Small intestine (tissue), 7 donors: ENCODE measurements around the gene PPP2R2D. TPM values are rescaled to one million over a fixed set of nuclear protein-coding genes. Genes with fewer than 3 reads are reported as not detected.
"Not testable (repeated sequence)": the region's sequence is repeated elsewhere in the genome, so short reads cannot be mapped to it uniquely, and the experiment has no call there.

Source experiments
- DNase-seq, 2 donors: peaks; one replicate each; pipeline versions ENCODE4 v3.0.0 to v3.0.0-alpha.2; 2013
- FAIRE-seq: peaks from 2 replicates; lab custom pipeline; 2012; peaks lifted over from hg19 to GRCh38; lab: Jason Lieb, UNC
- H3K27ac ChIP-seq, 3 donors: one replicate each; pipeline ENCODE4 v1.5.1; 2013; ENCODE audit warnings: low read length in 2 of 3, mild to moderate bottlenecking in 2 of 3, control low read depth in 1 of 3, inconsistent platforms in 1 of 3, low read depth in 1 of 3, moderate library complexity in 1 of 3
- H3K27me3 ChIP-seq, 3 donors: one replicate each; pipeline ENCODE4 v1.6.1; 2013; ENCODE audit warnings: low read length in 3 of 3, inconsistent platforms in 1 of 3; ENCODE audit not compliant: control insufficient read depth in 3 of 3, insufficient read depth in 3 of 3
- H3K36me3 ChIP-seq, 3 donors: one replicate each; pipeline ENCODE4 v1.6.1; 2013; ENCODE audit warnings: low read length in 3 of 3, inconsistent platforms in 1 of 3, low read depth in 1 of 3, mild to moderate bottlenecking in 1 of 3, moderate library complexity in 1 of 3; ENCODE audit not compliant: control insufficient read depth in 3 of 3, insufficient read depth in 2 of 3
- H3K4me1 ChIP-seq, 3 donors: one replicate each; pipeline ENCODE4 v1.6.1; 2013; ENCODE audit warnings: low read length in 2 of 3, inconsistent platforms in 1 of 3, low read depth in 1 of 3, mild to moderate bottlenecking in 1 of 3, moderate library complexity in 1 of 3; ENCODE audit not compliant: control insufficient read depth in 3 of 3, insufficient read depth in 2 of 3
- H3K4me3 ChIP-seq, 3 donors: one replicate each; pipeline ENCODE4 v1.5.1; 2013; ENCODE audit warnings: low read length in 3 of 3, control low read depth in 1 of 3, inconsistent platforms in 1 of 3, low read depth in 1 of 3, mild to moderate bottlenecking in 1 of 3, moderate library complexity in 1 of 3
- H3K9me3 ChIP-seq, 2 donors: one replicate each; pipeline ENCODE4 v1.6.1; 2013; ENCODE audit warnings: low read depth in 1 of 2, low read length in 1 of 2; ENCODE audit not compliant: control insufficient read depth in 2 of 2, insufficient read depth in 1 of 2
- WGBS, 3 donors: extraction: QIAGEN DNeasy Blood & Tissue Kit; methylation state at CpG; one replicate each; pipeline ENCODE4 v1.1.7; 2013; 5-methylcytosine and 5-hydroxymethylcytosine counted together
- polyA plus RNA-seq, 4 donors: library from polyadenylated mRNA; stranded (reverse) in 3 of 4; unstranded in 1 of 4; fragments of 200-250 nt in 3 of 4; fragments of 120-200 nt in 1 of 4; gene quantifications; one replicate each; pipeline versions ENCODE4 v1.2.1 to v1.2.3, GENCODE V29; 2013
- donor health status: healthy with polysubstance abuse.
- donor health status: control.
- donor health status: control.
- donor health status: Bipolar disorder and iron deficiency.
- donor health status: healthy.

Gene PPP2R2D
- polyA plus RNA-seq, 4 donors = 15.5 to 35.3 (median 23.2) TPM

DNA sequence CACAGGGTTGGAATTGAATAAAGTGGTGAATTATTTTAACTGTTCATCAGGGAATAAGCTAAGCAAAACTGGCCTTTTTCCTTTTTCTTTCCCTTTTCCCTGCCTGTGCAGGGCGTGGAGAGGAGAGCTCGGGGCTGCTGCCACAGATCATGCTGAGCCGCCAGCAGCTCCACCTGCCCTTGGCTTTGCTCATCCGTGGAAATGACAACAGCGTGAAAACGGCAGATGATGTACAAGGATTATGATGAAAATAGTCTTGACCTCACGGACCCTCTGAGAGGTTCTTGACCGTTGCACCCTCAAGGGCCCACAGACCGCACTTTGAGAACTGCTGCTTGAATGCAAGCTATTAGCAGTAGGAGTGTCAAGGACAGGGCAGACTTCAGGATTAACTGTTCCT is 10.6 kb downstream of the PPP2R2D start:
- H3K27me3 ChIP-seq = no peaks in the 10 kb centered on the region
- FAIRE-seq (no peak), DNase-seq (no peak)
- H3K4me3 ChIP-seq = no peak overlapping the region
- WGBS, 3 donors = 65 to 77% (median 75%) methylated on average over 9 of the region's 9 CpGs
- H3K9me3 ChIP-seq = no peaks in the 10 kb centered on the region
- peaks cover 0 to 29% (median 1%) of the 10 kb centered on the region in 3 donors for H3K36me3 ChIP-seq
- H3K4me1 ChIP-seq = no peaks in the 10 kb centered on the region
- H3K27ac ChIP-seq = no peak overlapping the region

GRCh38 chr10:131912620-131913019 is 11.8 kb downstream of the PPP2R2D start:
- H3K27me3 ChIP-seq = no peaks in the 10 kb centered on the region
- DNase-seq = no peak
- no peak overlapping the region for H3K27ac ChIP-seq
- no peak for FAIRE-seq
- no peaks in the 10 kb centered on the region for H3K4me1 ChIP-seq
- H3K9me3 ChIP-seq = no peaks in the 10 kb centered on the region
- H3K36me3 ChIP-seq = peaks cover 0 to 29% (median 1%) of the 10 kb centered on the region in 3 donors
- 96 to 100% (median 99%) methylated on average over 3 of the region's 3 CpGs for WGBS, 3 donors
- H3K4me3 ChIP-seq = no peak overlapping the region

DNA sequence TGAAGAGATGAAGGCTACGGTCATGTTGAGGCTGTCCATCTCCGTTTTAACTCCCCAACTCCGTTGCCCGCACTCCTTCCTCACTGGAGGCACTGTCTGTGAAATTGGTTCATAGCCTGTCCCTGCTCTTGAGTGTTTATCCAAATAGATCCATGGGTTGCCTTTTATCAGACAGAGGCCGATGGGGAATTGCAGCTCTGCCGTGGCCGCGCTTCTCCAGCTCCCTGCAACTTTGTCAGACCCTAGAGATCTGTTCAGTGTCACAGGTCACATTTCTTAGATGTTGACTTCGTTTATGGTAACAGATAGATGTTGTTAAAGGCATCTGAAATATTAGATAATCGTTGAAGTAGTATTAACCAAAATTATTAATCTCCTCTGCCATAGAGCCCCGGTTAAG is 14.7 kb downstream of the PPP2R2D start:
- Histone ChIP-seq H3K27me3 (no peaks in the 10 kb centered on the region), H3K9me3 (no peaks in the 10 kb centered on the region), H3K27ac (no peak overlapping the region), H3K4me1 (no peaks in the 10 kb centered on the region), H3K4me3 (no peak overlapping the region), H3K36me3 (peaks cover 0 to 21% (median 1%) of the 10 kb centered on the region in 3 donors)
- 87 to 92% (median 88%) methylated on average over 11 of the region's 11 CpGs for WGBS, 3 donors
- DNase-seq (no peak), FAIRE-seq (no peak)

DNA sequence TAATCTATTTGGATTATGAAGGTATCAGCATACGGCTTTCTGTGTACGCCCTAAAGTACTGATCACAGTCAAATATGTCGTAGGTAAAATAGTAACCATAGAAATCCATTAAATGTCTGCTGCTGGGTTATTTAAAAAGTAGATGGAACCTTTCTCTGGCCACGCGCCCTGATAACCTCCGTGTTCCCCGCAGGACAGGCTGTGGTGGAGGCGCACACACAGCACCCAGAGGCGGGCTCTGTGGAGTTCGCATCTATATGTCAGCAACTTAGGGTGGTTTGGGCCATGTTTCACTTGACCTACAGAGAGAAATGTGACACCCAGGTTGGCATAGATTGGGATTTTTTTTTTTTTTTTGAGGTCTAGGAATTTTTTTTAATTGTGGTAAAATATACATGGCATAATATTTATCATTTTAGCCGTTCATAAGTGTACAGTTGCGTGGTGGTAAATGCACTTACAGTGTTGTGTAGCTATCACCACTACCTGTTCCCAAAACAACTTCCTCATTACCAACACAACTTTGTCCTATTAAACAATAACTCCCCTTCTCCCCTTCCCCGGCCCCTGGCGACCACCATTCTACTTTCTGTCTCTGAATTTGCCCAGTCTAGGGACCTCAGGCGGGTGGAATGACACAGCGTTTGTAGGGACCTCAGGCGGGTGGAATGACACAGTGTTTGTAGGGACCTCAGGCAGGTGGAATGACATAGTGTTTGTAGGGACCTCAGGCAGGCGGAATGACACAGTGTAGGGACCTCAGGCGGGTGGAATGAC is 15.4 kb downstream of the PPP2R2D start:
- DNase-seq (no peak), FAIRE-seq (no peak)
- Histone ChIP-seq H3K9me3 (no peaks in the 10 kb centered on the region), H3K36me3 (peaks cover 0 to 16% (median 1%) of the 10 kb centered on the region in 3 donors), H3K4me1 (no peaks in the 10 kb centered on the region), H3K27me3 (no peaks in the 10 kb centered on the region), H3K4me3 (no peak overlapping the region), H3K27ac (no peak overlapping the region)
- 94 to 96% (median 95%) methylated on average over 19 of the region's 19 CpGs for WGBS, 3 donors

DNA sequence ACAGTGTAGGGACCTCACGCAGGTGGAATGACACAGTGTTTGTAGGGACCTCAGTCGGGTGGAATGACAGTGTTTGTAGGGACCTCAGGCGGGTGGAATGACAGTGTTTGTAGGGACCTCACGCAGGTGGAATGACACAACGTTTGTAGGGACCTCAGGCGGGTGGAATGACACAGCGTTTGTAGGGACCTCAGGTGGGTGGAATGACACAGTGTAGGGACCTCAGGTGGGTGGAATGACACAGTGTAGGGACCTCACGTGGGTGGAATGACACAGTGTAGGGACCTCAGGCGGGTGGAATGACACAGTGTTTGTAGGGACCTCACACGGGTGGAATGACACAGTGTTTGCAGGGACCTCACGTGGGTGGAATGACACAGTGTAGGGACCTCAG is 16.0 kb downstream of the PPP2R2D start:
- not testable (repeated sequence) for DNase-seq, H3K4me3 ChIP-seq, H3K27me3 ChIP-seq, H3K9me3 ChIP-seq, H3K27ac ChIP-seq, H3K4me1 ChIP-seq, FAIRE-seq
- H3K36me3 ChIP-seq = peaks cover 0 to 14% (median 1%) of the 10 kb centered on the region in 3 donors
- 85 to 93% (median 85%) methylated on average over 9 to 10 of the region's 11 CpGs for WGBS, 3 donors

DNA sequence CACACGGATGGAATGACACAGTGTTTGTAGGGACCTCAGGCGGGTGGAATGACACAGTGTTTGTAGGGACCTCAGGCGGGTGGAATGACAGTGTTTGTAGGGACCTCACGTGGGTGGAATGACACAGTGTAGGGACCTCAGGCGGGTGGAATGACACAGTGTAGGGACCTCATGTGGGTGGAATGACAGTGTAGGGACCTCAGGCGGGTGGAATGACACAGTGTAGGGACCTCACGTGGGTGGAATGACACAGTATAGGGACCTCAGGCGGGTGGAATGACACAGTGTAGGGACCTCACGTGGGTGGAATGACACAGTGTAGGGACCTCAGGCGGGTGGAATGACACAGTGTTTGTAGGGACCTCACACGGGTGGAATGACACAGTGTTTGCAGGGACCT is 16.7 kb downstream of the PPP2R2D start:
- H3K36me3 ChIP-seq, H3K4me3 ChIP-seq, H3K9me3 ChIP-seq, DNase-seq, H3K27me3 ChIP-seq, FAIRE-seq, H3K4me1 ChIP-seq, H3K27ac ChIP-seq: not testable (repeated sequence)
- WGBS, 3 donors = 83 to 92% (median 91%) methylated on average over 6 to 10 of the region's 11 CpGs

DNA sequence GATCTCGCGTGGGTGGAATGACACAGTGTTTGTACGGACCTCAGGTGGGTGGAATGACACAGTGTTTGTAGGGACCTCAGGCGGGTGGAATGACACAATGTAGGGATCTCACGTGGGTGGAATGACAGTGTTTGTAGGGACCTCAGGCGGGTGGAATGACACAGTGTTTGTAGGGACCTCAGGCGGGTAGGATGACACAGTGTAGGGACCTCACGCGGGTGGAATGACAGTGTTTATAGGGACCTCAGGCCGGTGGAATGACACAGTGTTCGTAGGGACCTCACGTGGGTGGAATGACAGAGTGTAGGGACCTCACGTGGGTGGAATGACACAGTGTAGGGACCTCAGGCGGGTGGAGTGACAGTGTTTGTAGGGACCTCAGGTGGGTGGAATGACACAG is 18.7 kb downstream of the PPP2R2D start:
- FAIRE-seq, H3K27me3 ChIP-seq, H3K4me3 ChIP-seq, H3K27ac ChIP-seq, H3K9me3 ChIP-seq, DNase-seq, H3K36me3 ChIP-seq, H3K4me1 ChIP-seq: not testable (repeated sequence)
- 93 to 96% (median 93%) methylated on average over 14 of the region's 14 CpGs for WGBS, 3 donors

DNA sequence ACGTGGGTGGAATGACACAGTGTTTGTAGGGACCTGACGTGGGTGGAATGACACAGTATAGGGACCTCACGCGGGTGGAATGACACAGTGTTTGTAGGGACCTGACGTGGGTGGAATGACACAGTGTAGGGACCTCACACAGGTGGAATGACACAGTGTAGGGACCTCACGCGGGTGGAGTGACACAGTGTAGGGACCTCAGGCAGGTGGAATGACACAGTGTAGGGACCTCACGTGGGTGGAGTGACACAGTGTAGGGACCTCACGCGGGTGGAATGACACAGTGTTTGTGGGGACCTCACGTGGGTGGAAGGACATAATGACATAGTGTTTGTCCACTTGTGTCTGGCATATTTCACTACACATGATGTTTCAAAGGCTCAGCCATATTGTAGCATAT is 19.3 kb downstream of the PPP2R2D start:
- WGBS, 3 donors = 88 to 93% (median 89%) methylated on average over 11 of the region's 11 CpGs
- no peak for FAIRE-seq
- H3K4me3 ChIP-seq = no peak overlapping the region

More for the DNA sequence above, 19.3 kb downstream of the PPP2R2D start:
- Histone ChIP-seq H3K36me3 (peaks cover 0 to 3% (median 0%) of the 10 kb centered on the region in 3 donors), H3K4me1 (no peaks in the 10 kb centered on the region), H3K27ac (no peak overlapping the region), H3K9me3 (peaks cover 0 to 3% of the 10 kb centered on the region in 2 donors), H3K27me3 (no peaks in the 10 kb centered on the region)
- DNase-seq = no peak
